HG02678 (cell line): Measurements from ENCODE around the gene GPR27.

ENCODE experiments used
- ATAC-seq: cut with Tn5 transposase; IDR thresholded peaks from one replicate; pipeline ENCODE4 v1.9.1; 2021; ENCODE audit warnings: mild to moderate bottlenecking, moderate library complexity; ENCODE audit not compliant: unreplicated experiment

Gene GPR27

GRCh38 chr3:71753701-71754609 is at the start of gene GPR27:
Gene GPR27 (plus strand): TSS chr3:71753855. CDS start chr3:71754050, 195 bp downstream.
- no peak for ATAC-seq

GRCh38 chr3:71704915-71705314 is 48.7 kb upstream of the GPR27 start:
- no peak for ATAC-seq

DNA sequence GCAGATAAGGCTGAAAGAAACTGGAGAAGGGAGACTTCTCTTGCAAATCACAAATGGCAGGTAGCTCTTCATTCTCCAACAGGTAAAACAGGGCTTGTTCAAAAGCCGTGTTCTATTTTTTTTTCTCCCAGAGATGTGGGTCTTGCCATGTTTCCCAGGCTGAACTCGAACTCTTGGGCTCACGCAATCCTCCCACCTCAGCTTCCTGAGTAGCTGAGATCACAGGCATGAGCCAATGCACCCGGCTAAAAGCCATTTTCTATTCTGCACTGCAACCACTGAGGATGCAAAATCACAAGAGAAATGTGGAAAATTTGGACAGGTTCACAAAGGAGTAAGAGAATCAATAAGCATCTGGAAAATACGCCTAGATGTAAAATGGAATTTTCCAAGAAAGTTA is 48.0 kb upstream of the GPR27 start:
- no peak for ATAC-seq

DNA sequence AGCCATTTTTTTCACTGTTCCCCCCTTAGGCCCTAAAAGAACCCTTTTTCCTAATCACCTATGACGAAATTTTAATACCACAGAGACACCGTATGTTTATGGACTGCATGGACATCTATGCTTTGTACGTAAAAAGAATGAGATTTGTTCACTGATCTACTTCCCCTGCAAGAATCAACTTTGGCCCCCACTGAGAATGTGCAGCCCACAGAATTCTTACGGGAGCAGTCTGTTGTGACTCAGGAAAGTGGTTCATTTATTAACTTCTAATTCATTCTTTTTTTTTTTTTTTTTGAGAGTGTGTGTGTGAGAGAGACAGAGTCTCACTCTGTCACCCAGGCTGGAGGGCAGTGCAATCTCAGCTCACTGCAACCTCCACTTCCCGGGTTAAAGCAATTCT is 46.1 kb upstream of the GPR27 start:
- ATAC-seq, result no peak

DNA sequence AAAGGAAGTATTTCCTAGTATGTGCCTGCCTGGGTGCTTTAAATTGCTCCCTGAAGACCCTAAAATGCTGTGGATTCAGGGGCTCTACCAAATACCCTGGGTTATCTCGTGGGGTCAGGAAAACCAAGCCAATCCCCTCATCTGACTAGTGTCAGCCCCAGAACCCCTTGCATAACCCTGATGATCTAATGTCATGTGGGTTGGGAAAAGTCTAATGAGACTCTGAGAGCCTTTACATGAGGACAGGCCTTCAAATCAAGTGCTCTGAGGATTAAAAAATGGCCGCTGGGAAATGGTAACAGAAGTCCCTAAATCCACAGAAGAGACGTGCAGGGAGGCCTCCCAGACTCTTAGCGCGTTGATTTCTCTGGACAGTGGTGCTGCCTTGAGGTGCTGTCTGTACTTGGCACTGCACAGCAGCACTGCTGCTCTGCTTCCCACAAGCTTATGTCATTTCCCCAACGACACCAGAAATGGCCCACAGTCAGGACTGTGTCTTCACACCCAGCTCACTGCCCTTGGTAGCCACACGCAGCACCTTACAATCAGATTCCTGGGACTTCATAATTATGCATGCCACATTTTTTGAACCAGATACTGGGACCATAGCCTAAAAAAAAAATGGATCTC is 45.1 kb upstream of the GPR27 start:
- ATAC-seq, result no peak

DNA sequence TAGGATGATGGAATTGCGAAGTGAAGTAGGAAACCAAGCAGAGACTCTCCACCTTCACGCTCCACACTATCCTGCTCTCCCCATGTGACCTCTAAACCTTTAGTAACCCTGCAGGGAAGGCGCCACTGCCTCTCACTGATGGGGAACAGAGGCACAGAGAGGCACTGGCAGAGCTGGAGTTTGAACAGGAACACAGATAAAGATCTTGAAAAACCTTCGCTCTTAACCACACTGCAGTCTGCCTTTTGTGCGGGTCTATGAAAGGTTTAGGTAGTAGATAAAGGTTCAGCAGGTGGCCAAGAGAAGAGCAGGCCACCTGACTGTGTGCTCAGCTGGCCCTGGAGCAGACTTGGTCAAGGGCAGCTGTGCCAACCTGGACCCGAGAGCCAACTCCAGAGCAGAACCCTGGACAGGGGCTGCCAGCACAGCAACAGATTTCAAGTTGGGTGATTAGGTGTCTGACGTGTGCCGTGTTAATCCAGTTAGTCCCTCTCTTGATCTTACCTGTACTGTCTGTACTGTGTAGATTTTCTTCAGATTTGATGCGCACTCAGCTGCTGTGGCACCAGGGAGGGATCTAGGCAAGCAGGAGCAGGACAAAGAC is 43.6 kb upstream of the GPR27 start:
- ATAC-seq, result no peak

DNA sequence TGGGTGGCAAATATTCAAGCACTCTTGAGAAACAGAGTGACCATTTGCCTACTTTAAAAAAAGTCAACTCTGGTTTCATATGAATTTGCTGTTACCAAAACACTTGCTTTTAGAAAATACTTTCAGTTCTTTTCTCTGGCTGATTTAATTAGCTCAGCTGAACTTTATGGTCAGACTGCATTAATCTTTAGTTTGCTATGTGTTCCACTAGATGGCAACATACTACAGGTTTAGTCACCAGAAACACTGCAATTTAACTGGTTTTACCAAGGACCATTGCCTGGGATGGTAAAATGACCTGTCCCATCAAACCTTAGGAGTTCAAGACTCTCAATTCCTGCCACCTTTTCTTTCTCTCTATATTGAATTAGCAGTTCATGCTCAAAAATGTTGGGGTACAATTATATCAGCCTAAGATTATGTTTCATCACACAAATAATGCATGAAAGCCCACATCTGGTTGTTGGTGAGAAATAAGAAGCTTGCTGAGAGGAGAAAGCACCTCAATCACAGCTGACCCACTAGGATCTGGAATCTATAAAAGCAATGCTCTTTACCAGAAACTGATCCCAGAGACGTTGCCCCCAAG is 42.7 kb upstream of the GPR27 start:
- peak; percentile 73 for ATAC-seq

DNA sequence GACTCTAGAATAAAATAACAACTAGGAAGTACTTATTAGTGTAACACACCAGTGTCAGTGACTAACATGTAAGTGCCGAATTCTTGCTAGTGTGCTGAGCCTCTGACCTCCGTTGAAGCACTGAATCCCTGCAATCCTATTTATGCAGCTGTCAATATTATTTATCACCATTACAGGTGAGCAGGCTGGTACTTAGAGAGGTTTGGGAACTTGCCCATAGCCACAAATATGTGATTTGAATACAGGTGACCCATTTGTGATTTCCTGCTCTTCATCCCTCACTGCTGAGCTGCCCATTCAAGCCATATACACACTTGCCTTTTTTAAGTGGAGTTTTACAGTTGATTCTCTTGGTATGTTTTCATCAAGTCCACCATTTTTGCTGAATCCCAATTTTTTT is 40.6 kb upstream of the GPR27 start:
- ATAC-seq, result no peak

DNA sequence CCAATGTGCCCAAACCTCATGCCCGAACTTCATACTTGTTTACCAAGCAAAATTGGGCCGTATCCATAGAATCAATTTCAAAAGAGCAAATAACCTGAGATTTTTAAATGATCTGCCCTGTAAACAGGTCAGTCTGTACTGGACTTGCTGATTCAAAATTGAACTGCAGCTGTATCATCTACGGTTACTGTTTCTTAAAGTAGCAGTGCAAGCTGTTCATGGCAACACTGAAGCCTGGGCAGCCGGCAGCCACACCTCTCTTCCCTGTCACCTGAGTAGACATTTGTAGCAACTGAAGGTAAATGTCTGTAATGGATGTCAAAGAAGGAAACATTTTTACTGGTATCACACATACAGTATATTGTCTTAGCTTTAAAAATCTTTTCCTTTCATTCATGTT is 39.1 kb upstream of the GPR27 start:
- ATAC-seq, result no peak

- ATAC-seq, result no peak
These were observed 35.6 kb upstream of the GPR27 start for GRCh38 chr3:71718072-71718471.

DNA sequence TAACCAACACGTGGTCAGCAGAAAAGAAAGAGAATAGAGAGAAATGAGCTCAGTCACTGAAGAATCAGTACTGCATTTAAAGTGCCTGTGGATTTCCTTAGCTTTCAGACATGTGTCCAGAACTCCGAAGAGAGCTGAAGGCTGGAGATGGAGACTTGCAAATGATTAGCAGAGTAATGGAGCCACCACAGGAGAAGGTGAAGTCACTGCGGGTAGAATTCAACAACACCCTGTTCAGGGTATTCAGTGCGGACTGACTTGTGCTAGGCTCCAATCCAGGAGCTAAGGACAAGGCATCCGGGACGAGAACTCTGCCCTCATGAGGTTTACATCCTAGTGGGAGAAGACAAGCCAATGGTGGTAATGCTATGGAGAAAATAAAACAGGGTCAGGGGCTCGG is 32.7 kb upstream of the GPR27 start:
- ATAC-seq, result no peak

GRCh38 chr3:71721651-71722157 is 32.0 kb upstream of the GPR27 start:
- no peak for ATAC-seq

DNA sequence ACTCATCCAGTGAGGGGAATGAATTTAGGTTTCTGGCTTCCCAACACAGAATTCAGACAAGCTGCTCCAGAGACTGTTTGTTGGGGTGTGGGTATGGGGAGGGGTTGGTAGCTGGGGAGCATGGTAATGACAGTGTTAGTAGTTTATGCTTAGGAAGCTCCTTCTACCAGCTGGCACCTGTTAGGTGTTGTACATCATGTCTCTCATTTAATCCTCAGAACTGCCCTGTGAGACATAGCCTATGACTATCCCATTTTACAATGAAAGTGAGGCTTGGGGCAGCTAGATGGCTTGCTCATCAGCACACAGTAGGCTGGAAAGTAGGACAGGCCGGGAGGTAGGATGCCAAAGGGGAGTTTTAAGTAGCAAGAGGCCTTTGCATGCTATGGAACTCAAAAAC is 31.0 kb upstream of the GPR27 start:
- no peak for ATAC-seq

GRCh38 chr3:71723452-71724170 is 30.0 kb upstream of the GPR27 start:
- ATAC-seq, result peak; percentile 45

DNA sequence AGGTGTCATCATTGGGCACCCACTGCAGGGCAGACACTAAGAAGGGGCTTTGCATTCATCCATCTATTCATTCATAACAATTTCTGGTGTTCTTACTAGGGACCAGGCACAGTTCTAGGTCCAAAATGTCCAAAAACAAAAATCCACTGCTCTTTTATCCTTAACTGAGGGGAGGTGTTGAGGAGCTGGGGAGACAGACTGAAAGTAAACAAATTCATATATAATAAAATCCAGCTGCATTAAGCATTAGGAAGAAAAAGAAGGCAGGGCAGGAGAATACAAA is 29.5 kb upstream of the GPR27 start:
- no peak for ATAC-seq

- ATAC-seq, result peak; percentile 51
These were observed 28.9 kb upstream of the GPR27 start for GRCh38 chr3:71724584-71725270.

- ATAC-seq, result peak; percentile 49
These were observed 28.2 kb upstream of the GPR27 start, which contains the start of gene EIF4E3 for GRCh38 chr3:71725271-71725991. Gene EIF4E3 (minus strand): TSS chr3:71725402. CDS start chr3:71725367, 35 bp downstream.

- ATAC-seq, result no peak
These were observed 27.5 kb upstream of the GPR27 start for GRCh38 chr3:71726146-71726545.

- no peak for ATAC-seq
These were observed 24.9 kb upstream of the GPR27 start for GRCh38 chr3:71728632-71729342.
